ENCODE results near the gene THSD7B.

Gene THSD7B

DNA sequence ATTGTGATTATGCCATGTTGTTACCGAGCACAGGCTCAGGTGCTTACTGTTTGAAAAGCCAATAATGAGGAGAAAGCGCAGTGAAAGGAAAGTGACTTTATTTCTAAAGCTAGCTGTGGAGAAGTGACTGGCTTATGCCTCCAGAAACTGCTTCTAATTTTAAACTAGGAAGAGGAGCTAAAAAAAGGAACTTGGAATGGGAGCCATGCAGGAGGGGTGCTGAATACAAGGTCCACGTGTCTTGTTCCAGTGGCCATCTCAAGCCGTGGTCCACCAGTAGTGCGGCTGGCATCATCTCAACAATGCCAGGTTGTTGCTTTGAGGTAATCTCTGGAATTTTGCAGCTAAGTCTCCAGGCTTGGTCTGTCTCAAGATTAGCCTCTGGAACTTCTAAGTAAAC is 282.0 kb downstream of the THSD7B start:
- Histone ChIP-seq H3K14ac (ENCODE audit: low read length) (no peak overlapping the region), H3K23ac (ENCODE audit: low read depth, low read length, poor library complexity) (no peak overlapping the region), H2AK5ac (ENCODE audit: low read depth, low read length) (no peak overlapping the region), H4K8ac (ENCODE audit: low read depth, low read length) (no peak overlapping the region), H3K36me3 (replicated peaks in 1 of 2; ENCODE audit: control insufficient read depth in 2 of 2, insufficient read depth in 2 of 2, low read length in 2 of 2) (no peaks in the 10 kb centered on the region), H2BK120ac (ENCODE audit: low read depth, low read length) (no peak overlapping the region), H2AFZ (ENCODE audit: low read length) (no peak overlapping the region), H3K4me1 (ENCODE audit: control insufficient read depth in 2 of 2, insufficient read depth in 1 of 2, low read depth in 1 of 2, low read length in 2 of 2) (no peaks in the 10 kb centered on the region), H3K4ac (ENCODE audit: low read length) (no peak overlapping the region), H3K4me2 (ENCODE audit: insufficient read depth, low read length, poor library complexity, severe bottlenecking) (no peak overlapping the region), H3K4me3 (ENCODE audit: low read length in 2 of 2) (no peak overlapping the region), H2BK12ac (ENCODE audit: low read length) (no peak overlapping the region), H3K27ac (replicated peaks; ENCODE audit: low read length) (no peak overlapping the region), H2BK15ac (ENCODE audit: low read length) (no peak overlapping the region), H3K27me3 (ENCODE audit: control insufficient read depth in 3 of 3, insufficient read depth in 3 of 3, low read depth in 1 of 3, low read length in 3 of 3) (no peaks in the 10 kb centered on the region), H3K79me1 (ENCODE audit: low read depth, low read length) (no peaks in the 10 kb centered on the region), H2BK5ac (ENCODE audit: low read length) (no peak overlapping the region), H3K9me3 (replicated peaks in 1 of 2; ENCODE audit: control insufficient read depth in 2 of 2, insufficient read depth in 1 of 2, low read depth in 1 of 2, low read length in 2 of 2) (no peaks in the 10 kb centered on the region), H3K9ac (ENCODE audit: low read depth, low read length, poor library complexity) (no peak overlapping the region), H4K91ac (ENCODE audit: low read depth, low read length, poor library complexity) (no peak overlapping the region), H3K18ac (ENCODE audit: low read length) (no peak overlapping the region)
- no CpG with 5 or more reads among the region's 5 CpGs for WGBS, 2 donors (ENCODE audit: extremely low coverage in 2 of 2, insufficient read length in 2 of 2, insufficient replicate concordance in 1 of 2)
- no peak for DNase-seq (ENCODE audit: low spot score)

GRCh38 chr2:137048455-137048854 is 283.1 kb downstream of the THSD7B start:
- H4K8ac ChIP-seq (ENCODE audit: low read depth, low read length) = no peak overlapping the region
- no peak overlapping the region for H2BK15ac ChIP-seq (ENCODE audit: low read length)
- H3K4ac ChIP-seq (ENCODE audit: low read length) = no peak overlapping the region
- H2BK5ac ChIP-seq (ENCODE audit: low read length) = no peak overlapping the region
- no peak overlapping the region for H2BK120ac ChIP-seq (ENCODE audit: low read depth, low read length)
- H3K4me2 ChIP-seq (ENCODE audit: insufficient read depth, low read length, poor library complexity, severe bottlenecking) = no peak overlapping the region
- H3K23ac ChIP-seq (ENCODE audit: low read depth, low read length, poor library complexity) = no peak overlapping the region
- no peaks in the 10 kb centered on the region for H3K79me1 ChIP-seq (ENCODE audit: low read depth, low read length)
- H3K4me1 ChIP-seq (ENCODE audit: control insufficient read depth in 2 of 2, insufficient read depth in 1 of 2, low read depth in 1 of 2, low read length in 2 of 2) = no peaks in the 10 kb centered on the region
- WGBS, 2 donors (ENCODE audit: extremely low coverage in 2 of 2, insufficient read length in 2 of 2, insufficient replicate concordance in 1 of 2) = no CpG with 5 or more reads among the region's 5 CpGs
- H3K27ac ChIP-seq (replicated peaks; ENCODE audit: low read length) = no peak overlapping the region
- H2AK5ac ChIP-seq (ENCODE audit: low read depth, low read length) = no peak overlapping the region
- no peak overlapping the region for H4K91ac ChIP-seq (ENCODE audit: low read depth, low read length, poor library complexity)
- no peak overlapping the region for H3K9ac ChIP-seq (ENCODE audit: low read depth, low read length, poor library complexity)
- no peaks in the 10 kb centered on the region for H3K9me3 ChIP-seq (replicated peaks in 1 of 2; ENCODE audit: control insufficient read depth in 2 of 2, insufficient read depth in 1 of 2, low read depth in 1 of 2, low read length in 2 of 2)
- H2BK12ac ChIP-seq (ENCODE audit: low read length) = no peak overlapping the region
- H2AFZ ChIP-seq (ENCODE audit: low read length) = no peak overlapping the region
- no peaks in the 10 kb centered on the region for H3K36me3 ChIP-seq (replicated peaks in 1 of 2; ENCODE audit: control insufficient read depth in 2 of 2, insufficient read depth in 2 of 2, low read length in 2 of 2)
- no peak overlapping the region for H3K4me3 ChIP-seq (ENCODE audit: low read length in 2 of 2)
- H3K14ac ChIP-seq (ENCODE audit: low read length) = no peak overlapping the region
- no peak for DNase-seq (ENCODE audit: low spot score)
- no peak overlapping the region for H3K18ac ChIP-seq (ENCODE audit: low read length)
- no peaks in the 10 kb centered on the region for H3K27me3 ChIP-seq (ENCODE audit: control insufficient read depth in 3 of 3, insufficient read depth in 3 of 3, low read depth in 1 of 3, low read length in 3 of 3)

DNA sequence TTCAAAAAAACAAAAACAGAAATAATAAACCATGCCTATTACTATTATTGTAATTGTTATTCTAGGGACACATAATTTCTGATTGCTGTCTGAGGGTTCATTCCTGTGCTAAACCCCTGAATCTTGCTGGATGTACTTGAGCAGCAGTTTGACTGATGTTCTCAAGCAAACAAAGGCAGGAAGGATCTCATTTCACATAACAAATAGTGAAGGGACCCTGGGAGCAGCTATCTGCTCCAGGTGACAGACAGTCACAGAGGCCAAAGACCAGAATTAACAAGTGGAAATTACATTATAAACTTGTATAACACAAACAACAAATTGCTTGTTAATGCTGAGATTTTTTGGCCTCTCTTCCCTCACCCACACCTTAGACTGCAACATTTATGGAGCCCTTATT is 284.2 kb downstream of the THSD7B start:
- H2BK5ac ChIP-seq (ENCODE audit: low read length) = no peak overlapping the region
- H2BK12ac ChIP-seq (ENCODE audit: low read length) = no peak overlapping the region
- H3K18ac ChIP-seq (ENCODE audit: low read length) = no peak overlapping the region
- H3K4ac ChIP-seq (ENCODE audit: low read length) = no peak overlapping the region
- H3K14ac ChIP-seq (ENCODE audit: low read length) = no peak overlapping the region
- H4K8ac ChIP-seq (ENCODE audit: low read depth, low read length) = no peak overlapping the region
- no peaks in the 10 kb centered on the region for H3K4me1 ChIP-seq (ENCODE audit: control insufficient read depth in 2 of 2, insufficient read depth in 1 of 2, low read depth in 1 of 2, low read length in 2 of 2)
- H2AK5ac ChIP-seq (ENCODE audit: low read depth, low read length) = no peak overlapping the region
- H3K27ac ChIP-seq (replicated peaks; ENCODE audit: low read length) = no peak overlapping the region
- no peak overlapping the region for H4K91ac ChIP-seq (ENCODE audit: low read depth, low read length, poor library complexity)
- H3K4me2 ChIP-seq (ENCODE audit: insufficient read depth, low read length, poor library complexity, severe bottlenecking) = no peak overlapping the region
- no peak for DNase-seq (ENCODE audit: low spot score)
- no peaks in the 10 kb centered on the region for H3K27me3 ChIP-seq (ENCODE audit: control insufficient read depth in 3 of 3, insufficient read depth in 3 of 3, low read depth in 1 of 3, low read length in 3 of 3)
- H3K79me1 ChIP-seq (ENCODE audit: low read depth, low read length) = no peaks in the 10 kb centered on the region
- no peaks in the 10 kb centered on the region for H3K9me3 ChIP-seq (replicated peaks in 1 of 2; ENCODE audit: control insufficient read depth in 2 of 2, insufficient read depth in 1 of 2, low read depth in 1 of 2, low read length in 2 of 2)
- no peak overlapping the region for H3K4me3 ChIP-seq (ENCODE audit: low read length in 2 of 2)
- no peak overlapping the region for H2BK15ac ChIP-seq (ENCODE audit: low read length)
- no peak overlapping the region for H3K9ac ChIP-seq (ENCODE audit: low read depth, low read length, poor library complexity)
- H3K23ac ChIP-seq (ENCODE audit: low read depth, low read length, poor library complexity) = no peak overlapping the region
- no peaks in the 10 kb centered on the region for H3K36me3 ChIP-seq (replicated peaks in 1 of 2; ENCODE audit: control insufficient read depth in 2 of 2, insufficient read depth in 2 of 2, low read length in 2 of 2)
- H2AFZ ChIP-seq (ENCODE audit: low read length) = no peak overlapping the region
- no peak overlapping the region for H2BK120ac ChIP-seq (ENCODE audit: low read depth, low read length)

GRCh38 chr2:137050949-137051348 is 285.6 kb downstream of the THSD7B start:
- Histone ChIP-seq H2BK120ac (ENCODE audit: low read depth, low read length) (no peak overlapping the region), H4K91ac (ENCODE audit: low read depth, low read length, poor library complexity) (no peak overlapping the region), H3K36me3 (replicated peaks in 1 of 2; ENCODE audit: control insufficient read depth in 2 of 2, insufficient read depth in 2 of 2, low read length in 2 of 2) (no peaks in the 10 kb centered on the region), H2AK5ac (ENCODE audit: low read depth, low read length) (no peak overlapping the region), H2BK15ac (ENCODE audit: low read length) (no peak overlapping the region), H3K4ac (ENCODE audit: low read length) (no peak overlapping the region), H3K18ac (ENCODE audit: low read length) (no peak overlapping the region), H3K27me3 (ENCODE audit: control insufficient read depth in 3 of 3, insufficient read depth in 3 of 3, low read depth in 1 of 3, low read length in 3 of 3) (no peaks in the 10 kb centered on the region), H3K27ac (replicated peaks; ENCODE audit: low read length) (no peak overlapping the region), H4K8ac (ENCODE audit: low read depth, low read length) (no peak overlapping the region), H3K4me1 (ENCODE audit: control insufficient read depth in 2 of 2, insufficient read depth in 1 of 2, low read depth in 1 of 2, low read length in 2 of 2) (no peaks in the 10 kb centered on the region), H3K79me1 (ENCODE audit: low read depth, low read length) (no peaks in the 10 kb centered on the region), H3K9ac (ENCODE audit: low read depth, low read length, poor library complexity) (no peak overlapping the region), H3K23ac (ENCODE audit: low read depth, low read length, poor library complexity) (no peak overlapping the region), H3K9me3 (replicated peaks in 1 of 2; ENCODE audit: control insufficient read depth in 2 of 2, insufficient read depth in 1 of 2, low read depth in 1 of 2, low read length in 2 of 2) (no peaks in the 10 kb centered on the region), H2BK5ac (ENCODE audit: low read length) (no peak overlapping the region), H3K14ac (ENCODE audit: low read length) (no peak overlapping the region), H3K4me3 (ENCODE audit: low read length in 2 of 2) (no peak overlapping the region), H3K4me2 (ENCODE audit: insufficient read depth, low read length, poor library complexity, severe bottlenecking) (no peak overlapping the region), H2AFZ (ENCODE audit: low read length) (no peak overlapping the region), H2BK12ac (ENCODE audit: low read length) (no peak overlapping the region)
- DNase-seq (ENCODE audit: low spot score) = no peak
- WGBS, 2 donors (ENCODE audit: extremely low coverage in 2 of 2, insufficient read length in 2 of 2, insufficient replicate concordance in 1 of 2) = no CpG with 5 or more reads among the region's 2 CpGs
